KOPT-K1 (cell line): ENCODE measurements around the gene CRTC3.

Experiments
- H3K27ac ChIP-seq: fragments of 200-600 bp; sonication (generic); 2 replicates; pipeline ENCODE4 v1.5.1; 2016; ENCODE audit warnings: antibody characterized with exemption, mild to moderate bottlenecking, low read depth, low read length; ENCODE audit not compliant: poor library complexity, severe bottlenecking
- H3K36me3 ChIP-seq: fragments of 200-600 bp; sonication (generic); 2 replicates; pipeline ENCODE4 v1.5.1; 2017; ENCODE audit warnings: antibody characterized with exemption, mild to moderate bottlenecking, low read length, moderate library complexity; ENCODE audit not compliant: insufficient read depth
- H3K9me3 ChIP-seq: fragments of 200-600 bp; sonication (generic); 2 replicates; pipeline ENCODE4 v1.5.1; 2017; ENCODE audit warnings: antibody characterized with exemption, low read length, mild to moderate bottlenecking; ENCODE audit not compliant: insufficient read depth, poor library complexity, severe bottlenecking

The CRTC3 gene

DNA sequence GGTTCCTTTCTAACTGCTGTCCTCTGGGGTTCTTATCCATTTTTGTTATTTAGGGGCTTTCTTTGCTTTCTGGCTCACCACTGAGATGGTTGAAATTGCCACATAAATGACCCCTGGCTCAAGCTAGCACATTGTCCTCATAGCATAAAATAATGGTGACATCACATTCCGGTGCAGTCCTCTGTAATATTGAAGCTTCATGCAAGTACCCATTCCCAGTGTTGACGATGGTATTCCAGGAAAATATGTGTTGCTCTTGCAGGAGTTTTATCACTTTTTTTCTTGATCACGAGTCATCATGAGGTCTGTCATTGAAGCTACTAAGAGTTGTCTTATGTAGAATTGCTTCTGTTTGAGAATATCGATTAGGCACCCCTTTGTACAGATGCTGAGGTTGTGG, 56.1 kb downstream of the CRTC3 start:
- H3K27ac ChIP-seq, result no peak overlapping the region
- no peaks in the 10 kb centered on the region for H3K9me3 ChIP-seq
- H3K36me3 ChIP-seq, result no peaks in the 10 kb centered on the region

DNA sequence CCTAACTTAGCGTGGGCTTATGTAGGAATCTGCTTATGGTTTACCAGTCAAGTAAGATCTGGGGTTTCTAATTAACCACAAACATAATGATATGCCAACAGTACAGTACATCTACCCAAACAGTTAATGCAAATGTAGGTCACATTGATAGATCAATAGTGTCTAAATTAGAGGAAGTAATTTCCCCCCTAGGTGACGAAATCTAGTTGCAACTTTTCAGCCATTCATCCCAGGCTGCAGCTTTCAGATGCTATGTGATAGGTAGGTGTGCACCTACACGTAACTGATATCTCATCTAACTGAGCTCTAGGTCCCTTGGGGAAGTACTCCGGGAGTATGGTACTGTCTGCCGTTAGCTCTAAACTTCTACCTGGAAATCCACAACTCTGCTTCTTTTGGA, 57.2 kb downstream of the CRTC3 start:
- H3K27ac ChIP-seq, result no peak overlapping the region
- no peaks in the 10 kb centered on the region for H3K9me3 ChIP-seq
- H3K36me3 ChIP-seq, result no peaks in the 10 kb centered on the region

DNA sequence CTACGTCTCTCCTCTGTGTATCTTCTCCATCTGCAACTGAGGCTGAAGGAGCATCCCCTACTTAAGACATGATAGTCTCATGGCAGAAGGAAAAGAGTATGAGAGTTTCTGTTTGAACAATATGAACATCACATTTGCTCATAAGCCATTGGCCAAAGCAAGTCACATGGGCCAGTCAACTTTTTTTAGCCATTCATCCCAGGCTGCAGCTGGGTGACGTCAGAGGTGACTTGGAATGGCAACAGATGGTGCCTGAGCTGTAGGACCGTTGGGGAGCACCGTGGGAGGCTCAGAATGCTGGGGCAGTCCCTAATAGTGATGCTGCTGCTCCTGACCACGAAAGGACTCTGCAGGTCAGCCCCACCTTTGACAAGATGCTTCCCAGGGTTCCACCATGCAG, 58.7 kb downstream of the CRTC3 start:
- Histone ChIP-seq H3K27ac (no peak overlapping the region), H3K9me3 (no peaks in the 10 kb centered on the region), H3K36me3 (no peaks in the 10 kb centered on the region)

DNA sequence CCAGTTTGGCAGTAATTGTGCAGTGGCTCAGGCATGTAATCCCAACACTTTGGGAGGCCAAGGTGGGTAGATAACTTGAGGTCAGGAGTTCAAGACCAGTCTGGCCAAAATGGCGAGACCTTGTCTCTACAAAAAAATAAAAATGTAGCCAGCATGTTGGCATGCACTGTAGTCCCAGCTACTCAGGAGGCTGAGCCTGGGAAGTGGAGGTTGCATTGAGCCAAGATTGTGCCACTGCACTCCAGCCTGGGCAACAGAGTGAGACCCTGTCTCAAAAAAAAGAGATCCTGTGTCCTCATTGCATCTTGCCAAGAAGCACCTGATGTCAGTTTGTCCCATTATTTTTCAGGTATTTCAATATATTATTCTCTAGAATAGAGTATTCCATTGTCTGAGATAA, 61.8 kb downstream of the CRTC3 start:
- no peak overlapping the region for H3K27ac ChIP-seq
- H3K9me3 ChIP-seq, result no peaks in the 10 kb centered on the region
- H3K36me3 ChIP-seq, result no peaks in the 10 kb centered on the region

DNA sequence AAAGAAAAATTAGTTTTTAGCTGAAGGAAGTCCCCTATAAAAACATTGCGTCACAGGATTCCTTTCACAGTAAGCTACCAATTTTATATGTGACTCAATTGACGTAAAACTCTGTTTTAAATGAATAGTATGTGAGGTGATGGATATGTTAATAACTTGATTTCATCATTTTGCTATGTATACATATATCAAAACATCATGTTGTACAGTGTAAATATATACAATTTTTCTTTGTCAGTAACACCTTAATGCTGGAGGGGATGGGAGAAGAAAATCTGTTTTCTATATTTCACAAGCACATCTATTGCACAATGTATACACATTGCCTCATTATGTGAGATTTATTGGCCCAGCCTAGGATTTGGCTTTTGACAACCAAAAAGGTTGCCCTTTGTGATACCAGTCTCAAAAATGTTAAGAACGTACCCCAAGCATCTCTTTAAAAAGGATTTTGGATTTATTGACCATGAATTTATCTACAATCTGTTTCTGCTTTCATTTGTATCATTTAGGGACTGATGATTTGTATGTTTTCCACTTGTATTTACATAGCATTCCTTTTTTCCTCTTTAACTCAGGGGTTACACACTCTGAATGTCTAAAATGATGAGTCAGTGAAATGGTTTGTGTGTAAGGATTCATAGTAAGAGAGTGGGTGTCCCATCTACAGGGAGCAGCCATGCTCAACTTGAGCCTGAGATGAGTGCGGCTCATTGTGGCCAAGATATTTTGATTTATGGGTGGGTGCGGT, 62.6 kb downstream of the CRTC3 start:
- Histone ChIP-seq H3K27ac (no peak overlapping the region), H3K9me3 (no peaks in the 10 kb centered on the region), H3K36me3 (no peaks in the 10 kb centered on the region)

DNA sequence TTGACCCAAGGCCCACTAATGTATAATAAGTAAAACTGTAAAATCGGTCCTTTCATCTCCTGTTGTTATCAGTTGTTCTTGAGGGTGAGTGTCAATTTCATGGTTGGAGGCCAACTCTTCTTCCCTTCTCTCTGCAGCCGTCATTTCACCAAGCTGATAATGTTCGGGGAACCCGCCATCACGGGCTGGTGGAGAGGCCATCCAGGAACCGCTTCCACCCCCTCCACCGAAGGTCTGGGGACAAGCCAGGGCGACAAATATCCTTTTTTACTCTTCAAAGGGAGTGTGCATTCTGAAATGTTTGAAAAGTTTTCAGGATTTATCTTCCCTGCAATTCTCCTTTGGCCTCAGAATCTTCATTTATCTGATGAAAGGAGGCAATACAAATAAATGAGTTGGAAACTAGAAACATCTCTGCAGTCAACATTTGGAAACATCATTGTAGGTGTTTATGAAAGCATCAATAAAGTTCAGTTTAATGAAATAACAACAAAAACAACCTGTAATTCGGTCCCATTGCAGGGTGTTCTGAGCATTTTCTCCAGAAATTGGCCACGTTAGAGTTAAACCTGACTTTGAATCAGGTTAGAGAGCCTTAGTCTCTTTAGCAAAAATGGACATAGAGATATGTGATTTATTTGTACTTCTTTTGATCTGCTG, 63.9 kb downstream of the CRTC3 start:
- Histone ChIP-seq H3K36me3 (no peaks in the 10 kb centered on the region), H3K27ac (peak overlapping the region; percentile 88), H3K9me3 (no peaks in the 10 kb centered on the region)

DNA sequence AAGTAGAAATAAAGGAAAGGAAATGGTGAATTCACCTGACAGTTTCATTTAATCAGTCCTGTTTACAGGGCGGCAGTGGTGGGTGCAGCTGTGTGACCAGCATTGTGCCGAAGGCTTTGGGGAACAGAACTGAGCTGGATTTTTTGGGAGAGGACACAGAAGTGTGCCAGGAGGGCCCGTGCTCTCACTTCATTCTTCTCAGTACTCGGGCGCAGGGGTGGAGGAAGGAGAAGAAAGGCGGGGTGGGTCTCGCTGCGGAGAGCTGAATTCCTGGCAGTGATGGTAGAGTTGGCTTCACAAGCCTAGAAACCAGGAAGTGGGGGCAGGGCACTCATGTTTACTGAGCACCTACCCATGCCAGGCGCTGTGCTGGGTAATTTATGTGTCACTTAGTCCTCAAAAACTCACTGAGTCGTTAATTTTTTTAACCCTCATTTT, 64.6 kb downstream of the CRTC3 start:
- Histone ChIP-seq H3K27ac (peak overlapping the region; percentile 88), H3K36me3 (no peaks in the 10 kb centered on the region), H3K9me3 (no peaks in the 10 kb centered on the region)

DNA sequence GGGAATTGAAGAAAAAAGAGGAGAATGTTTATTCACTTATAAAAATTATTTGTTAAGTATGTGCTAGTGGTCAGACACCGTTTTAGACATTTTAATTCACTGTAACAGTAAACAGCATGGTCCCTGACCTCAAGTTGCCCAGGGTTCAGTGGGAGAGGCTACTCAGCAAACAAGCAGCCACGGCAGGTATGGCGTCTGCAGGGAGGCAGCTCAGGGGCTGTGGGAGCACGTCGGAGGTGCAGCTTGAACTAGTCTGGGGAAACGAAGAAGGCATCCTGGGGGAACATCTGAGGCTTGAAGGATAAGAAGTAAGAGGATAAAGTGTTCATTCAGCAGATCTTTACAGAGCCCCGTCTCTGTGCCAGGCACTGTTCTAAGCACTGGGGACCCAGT, 66.0 kb downstream of the CRTC3 start:
- Histone ChIP-seq H3K36me3 (no peaks in the 10 kb centered on the region), H3K27ac (peak overlapping the region; percentile 78), H3K9me3 (no peaks in the 10 kb centered on the region)

DNA sequence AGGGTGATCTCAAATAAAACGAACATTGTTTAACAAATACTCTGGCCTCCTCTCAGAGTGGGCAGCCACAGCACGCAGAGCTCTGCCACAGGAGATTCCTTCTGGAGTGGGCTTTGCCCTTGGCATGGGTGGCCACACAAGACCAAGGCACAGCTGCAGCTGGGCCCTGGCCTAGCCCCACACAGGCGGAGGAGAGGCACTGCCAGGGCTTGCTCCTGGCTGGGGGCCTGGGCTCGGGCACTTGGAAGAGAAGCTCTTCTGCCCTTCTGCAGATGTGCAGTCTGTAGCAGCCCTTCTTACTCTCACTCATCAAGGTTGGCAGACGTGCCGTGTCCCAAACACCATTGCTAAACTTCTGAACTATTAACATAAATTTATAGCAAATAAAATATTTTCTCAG, 67.2 kb downstream of the CRTC3 start:
- Histone ChIP-seq H3K27ac (peak overlapping the region; percentile 78), H3K36me3 (no peaks in the 10 kb centered on the region), H3K9me3 (no peaks in the 10 kb centered on the region)

DNA sequence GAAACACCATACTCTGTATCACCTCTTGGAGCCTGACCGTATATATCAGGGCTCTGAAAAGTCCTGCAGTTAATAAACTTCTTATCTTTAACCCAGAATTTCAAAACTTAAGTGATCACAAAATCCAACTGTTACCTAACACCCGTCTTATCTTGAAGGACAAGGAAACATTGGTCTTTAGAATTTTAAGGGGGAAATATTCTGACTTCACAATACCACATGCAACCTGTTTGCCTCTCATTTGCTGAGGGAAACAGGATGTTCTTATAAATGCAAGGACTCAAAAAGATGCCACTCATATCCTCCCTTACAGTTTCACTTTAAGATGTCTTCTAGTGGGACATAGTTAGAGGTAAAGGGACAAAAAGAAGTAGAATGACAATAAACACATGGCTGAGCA, 67.9 kb downstream of the CRTC3 start:
- H3K36me3 ChIP-seq, result no peaks in the 10 kb centered on the region
- no peaks in the 10 kb centered on the region for H3K9me3 ChIP-seq
- H3K27ac ChIP-seq, result peak overlapping the region; percentile 78

DNA sequence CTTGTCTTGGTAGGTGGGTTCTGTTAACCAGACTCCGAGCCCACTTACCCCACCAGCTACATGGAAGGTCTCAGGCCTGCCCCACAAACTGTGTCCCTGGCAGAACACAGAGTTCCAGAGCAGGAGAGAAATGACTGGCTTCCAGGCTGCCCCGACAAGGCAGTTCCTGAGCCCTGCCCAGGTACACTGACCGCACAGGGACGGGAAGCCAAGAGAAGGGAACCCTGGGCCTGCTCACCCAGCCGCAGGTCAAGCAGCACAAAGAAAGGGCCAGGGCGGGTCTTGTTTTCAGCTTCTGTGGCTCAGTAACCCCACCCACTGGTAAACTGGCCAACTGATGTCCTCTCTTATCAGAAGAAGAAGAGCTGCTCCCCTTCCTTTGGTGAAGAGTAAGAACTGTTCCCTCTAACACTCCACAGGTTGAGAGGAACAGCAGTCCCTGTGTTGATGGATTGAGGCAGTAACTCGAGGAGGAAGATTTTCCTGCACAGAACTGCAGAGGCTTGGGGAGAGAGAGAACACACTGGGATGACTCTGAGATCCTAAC, 68.4 kb downstream of the CRTC3 start:
- Histone ChIP-seq H3K27ac (peak overlapping the region; percentile 78), H3K9me3 (no peaks in the 10 kb centered on the region), H3K36me3 (no peaks in the 10 kb centered on the region)

DNA sequence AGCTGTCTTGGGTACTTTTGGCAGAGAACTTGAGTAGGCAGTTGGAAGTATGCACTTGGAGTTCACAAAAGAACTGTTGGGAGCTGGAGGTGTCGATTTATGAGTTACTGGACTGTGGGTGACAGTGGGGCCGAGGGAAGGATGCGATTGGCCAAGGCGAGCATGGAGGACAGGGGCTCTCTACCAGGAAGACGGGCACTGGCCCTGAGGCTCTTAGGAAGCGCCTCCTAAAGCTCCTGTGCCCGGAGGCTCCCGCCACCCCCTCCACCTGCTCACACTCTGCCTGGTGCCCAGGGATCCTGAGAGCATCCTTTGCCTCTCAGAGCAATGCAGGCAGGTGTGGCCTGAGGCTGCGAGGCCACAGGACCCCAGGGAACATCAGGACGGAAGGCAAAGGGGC, 69.0 kb downstream of the CRTC3 start:
- Histone ChIP-seq H3K36me3 (no peaks in the 10 kb centered on the region), H3K9me3 (no peaks in the 10 kb centered on the region), H3K27ac (peak overlapping the region; percentile 78)

DNA sequence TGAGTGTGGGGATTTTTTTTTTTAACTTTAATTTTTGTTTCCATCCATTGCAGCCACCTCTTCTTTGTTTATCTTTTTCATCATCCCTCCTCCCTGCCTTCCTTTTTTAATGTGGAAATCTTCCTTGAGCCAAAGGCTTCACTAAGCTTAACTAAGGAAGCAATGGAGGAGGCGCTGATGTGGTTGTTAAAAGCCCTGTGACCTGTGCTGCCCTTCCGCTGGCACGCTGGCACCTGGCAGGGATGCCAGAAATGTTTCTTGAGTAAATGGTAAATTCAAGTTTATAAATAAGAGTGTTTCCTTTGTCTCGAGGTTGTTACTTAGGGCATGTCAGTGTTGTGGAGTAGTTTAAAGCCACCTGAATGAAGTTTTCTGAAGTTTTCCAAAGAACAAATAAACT, 69.4 kb downstream of the CRTC3 start:
- Histone ChIP-seq H3K27ac (peak overlapping the region; percentile 78), H3K36me3 (peaks cover 1% of the 10 kb centered on the region), H3K9me3 (no peaks in the 10 kb centered on the region)

DNA sequence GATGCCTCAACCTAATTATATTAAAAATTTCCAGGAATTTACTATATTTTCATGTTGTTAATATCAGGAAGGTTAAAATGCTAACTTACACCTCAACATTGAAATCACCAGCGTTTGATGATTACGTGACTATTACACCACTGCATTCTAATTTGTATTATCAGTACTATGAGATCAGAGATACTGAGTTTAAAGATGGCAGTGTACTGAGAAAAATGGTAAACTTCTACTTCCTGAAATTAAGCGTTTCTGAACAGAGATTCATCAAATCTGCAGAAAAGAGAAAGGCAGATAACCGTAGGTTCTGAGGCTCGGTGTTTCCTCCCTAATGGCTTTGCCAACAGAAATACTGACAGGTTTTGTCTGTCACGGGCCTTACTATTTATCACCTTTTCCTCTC, 69.9 kb downstream of the CRTC3 start:
- Histone ChIP-seq H3K9me3 (no peaks in the 10 kb centered on the region), H3K27ac (peak overlapping the region; percentile 78), H3K36me3 (peaks cover 7% of the 10 kb centered on the region)

DNA sequence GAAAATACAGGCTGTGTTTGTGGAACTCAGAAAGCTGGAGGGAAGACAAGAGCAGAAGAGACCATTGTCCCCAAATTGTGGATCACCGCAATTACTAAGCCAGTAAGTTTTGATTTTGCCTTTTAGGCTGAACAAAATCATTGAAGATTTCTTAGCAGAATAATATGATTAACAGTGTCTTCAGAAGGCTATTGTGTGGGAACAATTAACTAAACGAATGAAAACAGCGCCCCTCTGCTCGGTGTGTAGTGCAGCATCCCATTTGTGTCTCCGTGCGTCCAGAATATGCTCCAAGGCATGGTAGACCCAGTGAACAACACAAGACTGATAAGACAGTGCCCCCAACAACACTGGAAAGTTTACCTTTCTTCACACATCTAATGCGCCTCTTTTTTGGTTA, 71.2 kb downstream of the CRTC3 start:
- peaks cover 8% of the 10 kb centered on the region for H3K36me3 ChIP-seq
- H3K9me3 ChIP-seq, result no peaks in the 10 kb centered on the region

DNA sequence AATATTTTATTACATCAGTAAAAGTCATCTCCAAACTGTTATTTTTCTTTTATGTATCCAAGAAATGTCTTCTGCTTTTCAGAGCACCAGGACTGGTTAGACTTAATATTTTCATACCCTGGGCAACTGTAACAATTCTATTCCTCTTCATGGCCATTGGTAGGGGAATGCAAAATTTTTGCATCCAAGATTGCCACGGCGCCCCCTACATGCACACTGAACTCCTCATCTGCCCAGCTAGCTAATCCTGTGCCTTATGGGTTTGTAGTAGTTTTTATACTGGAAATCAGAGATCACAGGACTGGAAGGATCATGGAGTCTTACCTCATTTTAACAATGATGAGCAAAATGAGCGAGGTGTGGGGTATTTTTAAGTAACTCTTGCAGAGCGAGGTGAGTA, 74.2 kb downstream of the CRTC3 start:
- Histone ChIP-seq H3K36me3 (peaks cover 9% of the 10 kb centered on the region), H3K9me3 (no peaks in the 10 kb centered on the region), H3K27ac (no peak overlapping the region)

More for the DNA sequence above, 71.2 kb downstream of the CRTC3 start:
- no peak overlapping the region for H3K27ac ChIP-seq
